Measurements from ENCODE around the gene PAF1. TPM values are rescaled to one million over a fixed set of nuclear protein-coding genes. Genes with fewer than 3 reads are reported as not detected.

The PAF1 gene
- total RNA-seq, 1 experiment from 2014 or later = 38.0 TPM

DNA sequence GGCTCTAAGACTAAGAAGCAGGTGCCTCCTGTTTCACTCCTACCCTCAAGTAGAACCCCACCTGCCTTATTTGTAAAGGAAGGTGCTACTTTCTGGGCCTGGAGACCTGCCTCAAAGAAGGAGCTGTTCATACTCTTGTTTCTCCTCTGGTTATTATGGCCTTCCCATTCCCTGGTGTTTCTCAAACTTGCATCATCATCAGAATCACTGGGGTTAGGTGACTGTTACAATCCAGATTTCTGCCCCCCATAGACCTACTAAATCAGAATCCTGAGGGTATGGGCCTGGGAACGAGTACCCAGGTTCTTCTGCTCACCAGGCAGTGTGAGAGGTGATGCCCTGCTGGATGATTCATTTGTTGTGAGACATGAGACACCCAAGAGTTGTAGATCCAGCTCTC is 30.3 kb downstream of the PAF1 start:
- Histone ChIP-seq H4K8ac (replicated peaks; ENCODE audit: insufficient read length, low read depth, low read length) (no peak overlapping the region), H3T11ph (ENCODE audit: low read length) (no peak overlapping the region), H3K27me3 (ENCODE audit: insufficient read depth, low read length) (no peaks in the 10 kb centered on the region), H2BK12ac (ENCODE audit: insufficient read length, low read depth, low read length) (no peak overlapping the region), H4K20me1 (ENCODE audit: control insufficient read depth, insufficient read depth, insufficient read length) (no peaks in the 10 kb centered on the region), H3K79me2 (ENCODE audit: insufficient read depth, low read length) (no peaks in the 10 kb centered on the region), H2BK5ac (ENCODE audit: insufficient read length, low read length) (no peak overlapping the region), H3K4me2 (ENCODE audit: insufficient read depth, insufficient read length, low read length) (no peak overlapping the region), H3K9ac (ENCODE audit: extremely low read depth, insufficient read length, low read length) (no peak overlapping the region), H3K4me1 (ENCODE audit: insufficient read depth, low read length) (no peaks in the 10 kb centered on the region), H2BK20ac (ENCODE audit: low read depth, low read length, poor library complexity, severe bottlenecking) (no peak overlapping the region), H3K56ac (ENCODE audit: insufficient read length, low read depth, low read length) (no peak overlapping the region), H3K4ac (ENCODE audit: low read depth, low read length) (no peak overlapping the region), H3K79me1 (ENCODE audit: insufficient read depth, low read depth, low read length, poor library complexity, severe bottlenecking) (no peaks in the 10 kb centered on the region), H2BK15ac (ENCODE audit: low read depth, low read length) (no peak overlapping the region), H3K27ac (ENCODE audit: insufficient read length, low read depth, low read length) (no peak overlapping the region), H3K9me3 (ENCODE audit: control insufficient read depth, low read depth, low read length) (no peaks in the 10 kb centered on the region), H3K23ac (ENCODE audit: insufficient read length, low read depth, low read length) (no peak overlapping the region), H3K14ac (ENCODE audit: insufficient read depth, low read length) (no peak overlapping the region), H3K23me2 (ENCODE audit: insufficient read length, low read depth, low read length, poor library complexity, severe bottlenecking) (no peaks in the 10 kb centered on the region), H2AK5ac (ENCODE audit: insufficient read length, low read length) (no peak overlapping the region), H4K91ac (ENCODE audit: insufficient read length, low read depth, low read length) (no peak overlapping the region), H2BK120ac (ENCODE audit: low read depth, low read length, poor library complexity, severe bottlenecking) (no peak overlapping the region), H2AFZ (ENCODE audit: low read length) (no peak overlapping the region), H3K18ac (ENCODE audit: insufficient read length, low read depth, low read length) (no peak overlapping the region), H4K5ac (ENCODE audit: insufficient read length, low read depth, low read length) (no peak overlapping the region)
- TF ChIP-seq, protein P1, sequence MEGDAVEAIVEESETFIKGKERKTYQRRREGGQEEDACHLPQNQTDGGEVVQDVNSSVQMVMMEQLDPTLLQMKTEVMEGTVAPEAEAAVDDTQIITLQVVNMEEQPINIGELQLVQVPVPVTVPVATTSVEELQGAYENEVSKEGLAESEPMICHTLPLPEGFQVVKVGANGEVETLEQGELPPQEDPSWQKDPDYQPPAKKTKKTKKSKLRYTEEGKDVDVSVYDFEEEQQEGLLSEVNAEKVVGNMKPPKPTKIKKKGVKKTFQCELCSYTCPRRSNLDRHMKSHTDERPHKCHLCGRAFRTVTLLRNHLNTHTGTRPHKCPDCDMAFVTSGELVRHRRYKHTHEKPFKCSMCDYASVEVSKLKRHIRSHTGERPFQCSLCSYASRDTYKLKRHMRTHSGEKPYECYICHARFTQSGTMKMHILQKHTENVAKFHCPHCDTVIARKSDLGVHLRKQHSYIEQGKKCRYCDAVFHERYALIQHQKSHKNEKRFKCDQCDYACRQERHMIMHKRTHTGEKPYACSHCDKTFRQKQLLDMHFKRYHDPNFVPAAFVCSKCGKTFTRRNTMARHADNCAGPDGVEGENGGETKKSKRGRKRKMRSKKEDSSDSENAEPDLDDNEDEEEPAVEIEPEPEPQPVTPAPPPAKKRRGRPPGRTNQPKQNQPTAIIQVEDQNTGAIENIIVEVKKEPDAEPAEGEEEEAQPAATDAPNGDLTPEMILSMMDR (conservative IDR thresholded peaks at IDR 0.05) = no peak
- H3K27me3 Mint-ChIP-seq (ENCODE audit: low read depth) = no peaks in the 10 kb centered on the region; the same call in 1 of the 2 replicates
- WGBS (ENCODE audit: extremely low coverage, insufficient read length, low lambda C conversion rate) = no CpG with 5 or more reads among the region's 1 CpG
- no peak overlapping the region for H3K4me3 Mint-ChIP-seq
- no peaks in the 10 kb centered on the region for H3K9me3 Mint-ChIP-seq
- no peak overlapping the region; a peak in 1 of 7 replicates for H3K27ac Mint-ChIP-seq
- H3K36me3 Mint-ChIP-seq (ENCODE audit: insufficient read depth in 1 of 3, low read depth in 3 of 3) = peaks cover 41 to 86% (median 75%) of the 10 kb centered on the region in 3 experiments
- no peaks in the 10 kb centered on the region for H3K4me1 Mint-ChIP-seq
- DNase-seq = no peak
